Naive thymus-derived CD4-positive, alpha-beta T cell (primary cell): ENCODE data around the gene GRAMD1B. TPM values are rescaled to one million over a fixed set of nuclear protein-coding genes. Genes with fewer than 3 reads are reported as not detected.

ENCODE experiments used
- ATAC-seq: fragments of 150-1000 bp; cut with Tn5 transposase; 2 replicates; pipeline ENCODE4 v1.10.0; 2021; ENCODE audit warnings: mild to moderate bottlenecking, moderate library complexity
- CTCF ChIA-PET: fragments of 350-600 bp; sonication (Branson Sonifier 250); formaldehyde crosslinking; loops from one replicate; lab custom pipeline; 2021; ENCODE audit warnings: antibody characterized with exemption; lab: Charles Lee
- POLR2A ChIA-PET: fragments of 350-600 bp; sonication (Branson Sonifier 250); formaldehyde crosslinking; loops from one replicate; lab custom pipeline; 2021; ENCODE audit warnings: antibody characterized with exemption, inconsistent platforms; lab: Charles Lee
- DNase-seq, 9 donors: peaks; one replicate each; pipeline versions ENCODE4 v3.0.0 to v3.0.0-alpha.2; 2020 to 2022; ENCODE audit warnings: mixed read lengths in 1 of 9
- H3K27ac ChIP-seq: one replicate; pipeline ENCODE4 v1.7.0; 2013; ENCODE audit warnings: mild to moderate bottlenecking, low read depth, low read length, moderate library complexity
- H3K27me3 ChIP-seq, 2 donors: one replicate each; pipeline ENCODE4 v1.7.0; 2013; ENCODE audit warnings: low read length in 2 of 2, mild to moderate bottlenecking in 2 of 2, moderate library complexity in 2 of 2; ENCODE audit not compliant: control insufficient read depth in 2 of 2, insufficient read depth in 2 of 2
- H3K36me3 ChIP-seq, 3 experiments: 1 replicate in 2 of 3; 2 replicates in 1 of 3; pipeline ENCODE4 v1.7.0; 2013; ENCODE audit warnings: low read length in 3 of 3, mild to moderate bottlenecking in 3 of 3, moderate library complexity in 1 of 3; ENCODE audit not compliant: insufficient read depth in 3 of 3, control insufficient read depth in 2 of 3
- H3K4me1 ChIP-seq, 2 donors: one replicate each; pipeline ENCODE4 v1.7.0; 2013; ENCODE audit warnings: low read length in 2 of 2, mild to moderate bottlenecking in 2 of 2, moderate library complexity in 1 of 2; ENCODE audit not compliant: control insufficient read depth in 2 of 2, insufficient read depth in 2 of 2
- H3K4me3 ChIP-seq: 2 replicates; pipeline ENCODE4 v1.7.0; 2013; ENCODE audit warnings: mild to moderate bottlenecking, low read length
- H3K9me3 ChIP-seq, 3 experiments: 1 replicate in 2 of 3; 2 replicates in 1 of 3; pipeline ENCODE4 v1.7.0; 2013; ENCODE audit warnings: low read length in 3 of 3; ENCODE audit not compliant: control insufficient read depth in 2 of 3
- H3K27ac Mint-ChIP-seq, 9 donors: one replicate each; pipeline ENCODE4 v1.8.0; 2020 to 2022; ENCODE audit warnings: mixed read lengths in 9 of 9, mild to moderate bottlenecking in 8 of 9, moderate library complexity in 5 of 9, inconsistent platforms in 2 of 9
- H3K27me3 Mint-ChIP-seq, 5 donors: one replicate each; pipeline ENCODE4 v1.8.0; 2021 to 2022; ENCODE audit warnings: mixed read lengths in 5 of 5, mild to moderate bottlenecking in 1 of 5
- H3K36me3 Mint-ChIP-seq, 5 donors: one replicate each; pipeline ENCODE4 v1.8.0; 2020 to 2022; ENCODE audit warnings: mixed read lengths in 5 of 5, mild to moderate bottlenecking in 3 of 5, inconsistent platforms in 1 of 5
- H3K4me1 Mint-ChIP-seq, 7 donors: one replicate each; pipeline ENCODE4 v1.8.0; 2020 to 2022; ENCODE audit warnings: mixed read lengths in 7 of 7, mild to moderate bottlenecking in 3 of 7, inconsistent platforms in 1 of 7
- H3K4me3 Mint-ChIP-seq, 10 donors: one replicate each; pipeline ENCODE4 v1.8.0; 2020 to 2022; ENCODE audit warnings: mild to moderate bottlenecking in 10 of 10, mixed read lengths in 10 of 10, moderate library complexity in 6 of 10, inconsistent platforms in 2 of 10
- H3K9me3 Mint-ChIP-seq, 11 donors: one replicate each; pipeline ENCODE4 v1.8.0; 2020 to 2022; ENCODE audit warnings: mixed read lengths in 11 of 11, mild to moderate bottlenecking in 4 of 11, inconsistent platforms in 1 of 11, moderate library complexity in 1 of 11
- intact Hi-C, 2 donors: fragments of 100-400 bp; cut with micrococcal nuclease; formaldehyde crosslinking; loops; one replicate each; pipeline ENCODE4 v1.15.1; 2023
- microRNA-seq: library from miRNA; unstranded; fragments of <30 nt; microRNA quantifications from one replicate; pipeline ENCODE4 v1.2.0, GENCODE V29; 2022; ENCODE audit warnings: borderline microRNAs expressed
- polyA plus RNA-seq, 2 donors: library from polyadenylated mRNA; unstranded; fragments of 300-500 nt; fragmentation: Illumina TruSeq; gene quantifications; one replicate each; pipeline ENCODE4 v1.2.3, GENCODE V29; 2021
- total RNA-seq, 6 experiments: library from RNA in 5 of 6; stranded (reverse) in 5 of 6; gene quantifications; 1 replicate in 5 of 6; 2 replicates in 1 of 6; pipeline ENCODE4 v1.2.3 and lab custom pipeline; 2021 to 2026

GRAMD1B gene
- total and polyA plus RNA-seq, 7 experiments from 2014 or later: 1.7 to 88.9 (median 10.0) TPM

- ChIA-PET CTCF (no interaction called here), POLR2A (no interaction called here)
- no peaks in the 10 kb centered on the region for H3K4me1 Mint-ChIP-seq
Observed at GRCh38 chr11:123672568-123672967, 242.5 kb downstream of the GRAMD1B start.

GRCh38 chr11:123674297-123674696, 244.2 kb downstream of the GRAMD1B start:
- H3K4me3 ChIP-seq: no peak overlapping the region
- H3K27me3 ChIP-seq: no peaks in the 10 kb centered on the region
- POLR2A ChIA-PET: no interaction called here
- H3K27ac ChIP-seq: no peak overlapping the region
- DNase-seq (no peak), ATAC-seq (no peak)
- CTCF ChIA-PET: no interaction called here
- H3K9me3 ChIP-seq: no peaks in the 10 kb centered on the region
- Mint-ChIP-seq H3K27ac (no peak overlapping the region), H3K4me1 (peaks cover 0 to 5% (median 0%) of the 10 kb centered on the region in 7 donors), H3K27me3 (peaks cover 0 to 8% (median 0%) of the 10 kb centered on the region in 5 donors), H3K36me3 (no peaks in the 10 kb centered on the region), H3K4me3 (no peak overlapping the region), H3K9me3 (peaks cover 0 to 5% (median 0%) of the 10 kb centered on the region in 11 donors)
- no peaks in the 10 kb centered on the region for H3K36me3 ChIP-seq
- no peaks in the 10 kb centered on the region for H3K4me1 ChIP-seq
- intact Hi-C loops: no loop called here

More at GRCh38 chr11:123672568-123672967, 242.5 kb downstream of the GRAMD1B start:
- no peaks in the 10 kb centered on the region for H3K9me3 ChIP-seq
- no peak overlapping the region for H3K27ac ChIP-seq
- no peak overlapping the region for H3K27ac Mint-ChIP-seq
- no peak for DNase-seq
- peaks cover 0 to 4% (median 0%) of the 10 kb centered on the region in 5 donors for H3K27me3 Mint-ChIP-seq
- H3K4me3 Mint-ChIP-seq: no peak overlapping the region
- ATAC-seq: no peak
- H3K4me1 ChIP-seq: no peaks in the 10 kb centered on the region
- no peaks in the 10 kb centered on the region for H3K9me3 Mint-ChIP-seq
- no peak overlapping the region for H3K4me3 ChIP-seq
- H3K27me3 ChIP-seq: no peaks in the 10 kb centered on the region
- H3K36me3 ChIP-seq: no peaks in the 10 kb centered on the region
- intact Hi-C loops: no loop called here
- no peaks in the 10 kb centered on the region for H3K36me3 Mint-ChIP-seq

Small RNA genes lying within 50 kb of the gene (microRNA-seq; reads per million reads assigned to microRNA genes)
- not detected for gene MIR4493

Other genes with a start within 250 kb of the GRAMD1B start
- gene CLMP, start 235.0 kb upstream of the GRAMD1B start, total RNA-seq: under 1 TPM; 0.20 to 0.60 (median 0.43) TPM
- under 1 TPM; 0.08 to 0.20 TPM for gene CLMP, start 235.0 kb upstream of the GRAMD1B start, polyA plus RNA-seq
- gene SCN3B, start 224.4 kb downstream of the GRAMD1B start, total RNA-seq: not detected
- gene SCN3B, start 224.4 kb downstream of the GRAMD1B start, polyA plus RNA-seq: not detected